ENCODE data around the gene SLC25A33. TPM values are rescaled to one million over a fixed set of nuclear protein-coding genes. Genes with fewer than 3 reads are reported as not detected.

The SLC25A33 gene
- total RNA-seq, 1 experiment from 2014 or later, result 9.4 TPM

DNA sequence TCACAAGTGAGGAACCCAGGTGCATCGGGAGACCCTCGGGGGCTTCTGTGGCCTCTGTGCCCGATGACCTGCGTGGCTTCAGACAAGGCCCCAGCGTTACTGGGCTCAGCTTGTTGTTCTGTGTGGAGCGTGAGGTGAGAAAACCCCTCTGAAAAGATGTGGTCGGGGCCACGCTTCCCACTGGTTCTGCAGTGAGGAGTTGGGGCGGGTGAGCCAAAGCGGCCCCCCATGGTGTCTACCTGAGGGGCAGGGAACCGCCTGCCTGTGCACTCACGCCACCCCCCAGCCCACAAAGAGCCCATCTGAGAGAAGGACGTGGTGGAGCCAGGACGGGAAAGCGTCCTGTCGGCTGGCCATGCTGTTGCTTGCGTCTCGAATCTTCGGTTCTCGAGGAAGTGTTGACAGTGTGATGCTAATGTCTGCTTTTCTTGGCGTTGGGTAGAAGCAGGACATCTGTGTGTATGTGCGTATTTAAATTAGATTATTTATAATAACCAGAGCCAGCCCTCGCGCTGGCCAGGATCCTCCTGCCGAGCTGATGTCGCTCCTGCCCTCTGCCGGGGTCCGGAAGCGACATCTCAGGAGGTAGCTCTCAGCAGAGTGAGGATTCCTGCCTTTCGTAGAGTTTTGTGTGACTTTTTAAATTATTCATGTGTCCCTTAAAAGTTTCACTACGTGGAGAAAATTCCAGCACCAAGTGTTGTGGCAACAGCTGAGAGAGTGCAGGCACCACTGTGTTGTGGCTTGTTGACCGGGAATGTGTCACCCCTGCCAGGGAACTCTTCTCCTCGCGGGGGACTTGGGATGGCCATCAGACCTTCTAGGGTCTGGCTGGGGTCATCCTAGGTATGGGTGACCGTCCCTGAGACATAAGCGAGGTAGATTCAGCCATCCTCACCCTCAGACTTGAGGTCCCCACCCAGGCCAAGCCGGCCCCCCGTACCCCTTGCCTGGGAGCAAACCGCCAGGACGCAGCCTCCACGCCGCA lies 64.8 kb downstream of the SLC25A33 start:
- Histone ChIP-seq H4K20me1 (ENCODE audit: control insufficient read depth, insufficient read depth, insufficient read length) (no peaks in the 10 kb centered on the region), H2AK5ac (ENCODE audit: insufficient read length, low read length) (no peak overlapping the region), H2BK15ac (ENCODE audit: low read depth, low read length) (no peak overlapping the region), H4K8ac (replicated peaks; ENCODE audit: insufficient read length, low read depth, low read length) (no peak overlapping the region), H3T11ph (ENCODE audit: low read length) (no peak overlapping the region), H2AFZ (ENCODE audit: low read length) (no peak overlapping the region), H3K56ac (ENCODE audit: insufficient read length, low read depth, low read length) (no peak overlapping the region), H3K9me3 (ENCODE audit: control insufficient read depth, low read depth, low read length) (no peaks in the 10 kb centered on the region), H3K79me1 (ENCODE audit: insufficient read depth, low read depth, low read length, poor library complexity, severe bottlenecking) (no peaks in the 10 kb centered on the region), H3K23ac (ENCODE audit: insufficient read length, low read depth, low read length) (no peak overlapping the region), H2BK5ac (ENCODE audit: insufficient read length, low read length) (no peak overlapping the region), H2BK12ac (ENCODE audit: insufficient read length, low read depth, low read length) (no peak overlapping the region), H4K5ac (ENCODE audit: insufficient read length, low read depth, low read length) (no peak overlapping the region), H3K23me2 (ENCODE audit: insufficient read length, low read depth, low read length, poor library complexity, severe bottlenecking) (no peaks in the 10 kb centered on the region), H3K27ac (ENCODE audit: insufficient read length, low read depth, low read length) (no peak overlapping the region), H3K4me2 (ENCODE audit: insufficient read depth, insufficient read length, low read length) (no peak overlapping the region), H3K4ac (ENCODE audit: low read depth, low read length) (no peak overlapping the region), H4K91ac (ENCODE audit: insufficient read length, low read depth, low read length) (no peak overlapping the region), H3K4me1 (ENCODE audit: insufficient read depth, low read length) (no peaks in the 10 kb centered on the region), H3K14ac (ENCODE audit: insufficient read depth, low read length) (no peak overlapping the region), H3K27me3 (ENCODE audit: insufficient read depth, low read length) (no peaks in the 10 kb centered on the region), H3K9ac (ENCODE audit: extremely low read depth, insufficient read length, low read length) (no peak overlapping the region), H3K79me2 (ENCODE audit: insufficient read depth, low read length) (no peaks in the 10 kb centered on the region), H3K18ac (ENCODE audit: insufficient read length, low read depth, low read length) (no peak overlapping the region), H2BK120ac (ENCODE audit: low read depth, low read length, poor library complexity, severe bottlenecking) (no peak overlapping the region), H2BK20ac (ENCODE audit: low read depth, low read length, poor library complexity, severe bottlenecking) (no peak overlapping the region)
- H3K4me3 Mint-ChIP-seq, result no peak overlapping the region
- no CpG with 5 or more reads among the region's 42 CpGs for WGBS (ENCODE audit: extremely low coverage, insufficient read length, low lambda C conversion rate)
- no peaks in the 10 kb centered on the region for H3K4me1 Mint-ChIP-seq
- DNase-seq, result no peak
- no peaks in the 10 kb centered on the region for H3K27me3 Mint-ChIP-seq (ENCODE audit: low read depth)
- TF ChIP-seq, protein P1, sequence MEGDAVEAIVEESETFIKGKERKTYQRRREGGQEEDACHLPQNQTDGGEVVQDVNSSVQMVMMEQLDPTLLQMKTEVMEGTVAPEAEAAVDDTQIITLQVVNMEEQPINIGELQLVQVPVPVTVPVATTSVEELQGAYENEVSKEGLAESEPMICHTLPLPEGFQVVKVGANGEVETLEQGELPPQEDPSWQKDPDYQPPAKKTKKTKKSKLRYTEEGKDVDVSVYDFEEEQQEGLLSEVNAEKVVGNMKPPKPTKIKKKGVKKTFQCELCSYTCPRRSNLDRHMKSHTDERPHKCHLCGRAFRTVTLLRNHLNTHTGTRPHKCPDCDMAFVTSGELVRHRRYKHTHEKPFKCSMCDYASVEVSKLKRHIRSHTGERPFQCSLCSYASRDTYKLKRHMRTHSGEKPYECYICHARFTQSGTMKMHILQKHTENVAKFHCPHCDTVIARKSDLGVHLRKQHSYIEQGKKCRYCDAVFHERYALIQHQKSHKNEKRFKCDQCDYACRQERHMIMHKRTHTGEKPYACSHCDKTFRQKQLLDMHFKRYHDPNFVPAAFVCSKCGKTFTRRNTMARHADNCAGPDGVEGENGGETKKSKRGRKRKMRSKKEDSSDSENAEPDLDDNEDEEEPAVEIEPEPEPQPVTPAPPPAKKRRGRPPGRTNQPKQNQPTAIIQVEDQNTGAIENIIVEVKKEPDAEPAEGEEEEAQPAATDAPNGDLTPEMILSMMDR (conservative IDR thresholded peaks at IDR 0.05), result no peak
- H3K36me3 Mint-ChIP-seq (ENCODE audit: insufficient read depth in 1 of 3, low read depth in 3 of 3), result peaks cover 9 to 45% (median 38%) of the 10 kb centered on the region in 3 experiments; a peak in 6 of 7 replicates
- H3K27ac Mint-ChIP-seq, result peak overlapping the region in 2 of 3 experiments; percentile 51 to 67; a peak in 1 of 7 replicates
- no peaks in the 10 kb centered on the region for H3K9me3 Mint-ChIP-seq

All from H9 (cell line).